Liver (tissue), 9 donors: Measurements from ENCODE around the gene PPM1D. TPM values are rescaled to one million over a fixed set of nuclear protein-coding genes. Genes with fewer than 3 reads are reported as not detected.

Experiments used
- DNase-seq: peaks from one replicate; pipeline ENCODE4 v3.0.0-alpha.2; 2017; ENCODE audit warnings: low spot score
- H3K27ac ChIP-seq, 2 donors: one replicate each; pipeline ENCODE4 v1.7.0; 2013; ENCODE audit warnings: inconsistent platforms in 2 of 2, low read length in 2 of 2, control low read depth in 1 of 2, low read depth in 1 of 2, mild to moderate bottlenecking in 1 of 2
- H3K27me3 ChIP-seq, 4 donors: one replicate each; pipeline versions ENCODE4 v1.6.1 to v1.7.0; 2013; ENCODE audit warnings: low read length in 3 of 4, inconsistent platforms in 1 of 4, mild to moderate bottlenecking in 1 of 4, moderate library complexity in 1 of 4; ENCODE audit not compliant: control insufficient read depth in 4 of 4, insufficient read depth in 4 of 4
- H3K36me3 ChIP-seq, 4 donors: one replicate each; pipeline versions ENCODE4 v1.6.1 to v1.7.0; 2013; ENCODE audit warnings: low read length in 3 of 4, mild to moderate bottlenecking in 3 of 4, low read depth in 1 of 4, moderate library complexity in 1 of 4; ENCODE audit not compliant: control insufficient read depth in 4 of 4, insufficient read depth in 3 of 4
- H3K4me1 ChIP-seq, 4 donors: one replicate each; pipeline versions ENCODE4 v1.6.1 to v1.7.0; 2013; ENCODE audit warnings: low read length in 3 of 4, mild to moderate bottlenecking in 3 of 4, moderate library complexity in 1 of 4; ENCODE audit not compliant: control insufficient read depth in 4 of 4, insufficient read depth in 4 of 4
- H3K4me3 ChIP-seq, 3 donors: one replicate each; pipeline versions ENCODE4 v1.6.1 to v1.7.0; 2013; ENCODE audit warnings: low read length in 3 of 3, control low read depth in 1 of 3, low read depth in 1 of 3, mild to moderate bottlenecking in 1 of 3
- H3K9ac ChIP-seq, 2 donors: one replicate each; pipeline ENCODE4 v1.7.0; 2013; ENCODE audit warnings: low read length in 2 of 2, mild to moderate bottlenecking in 2 of 2, moderate library complexity in 2 of 2, control low read depth in 1 of 2, low read depth in 1 of 2
- H3K9me3 ChIP-seq, 4 donors: one replicate each; pipeline versions ENCODE4 v1.6.1 to v1.7.0; 2013; ENCODE audit warnings: low read length in 3 of 4; ENCODE audit not compliant: control insufficient read depth in 4 of 4
- EGR1 ChIP-seq, 2 donors: IDR thresholded peaks; 2 replicates each; pipeline ENCODE4 v1.6.1; 2016 to 2018; ENCODE audit warnings: antibody characterized with exemption in 2 of 2, low read depth in 2 of 2
- FOXA1 ChIP-seq: IDR thresholded peaks from 2 replicates; pipeline ENCODE4 v1.6.1; 2016; ENCODE audit warnings: antibody characterized with exemption
- FOXA2 ChIP-seq: IDR thresholded peaks from 2 replicates; pipeline ENCODE4 v1.6.1; 2016; ENCODE audit warnings: antibody characterized with exemption
- GABPA ChIP-seq, 2 donors: IDR thresholded peaks in 1 of 2; conservative IDR thresholded peaks in 1 of 2; 2 replicates each; pipeline ENCODE4 v1.6.1; 2016; ENCODE audit warnings: antibody characterized with exemption in 2 of 2, mild to moderate bottlenecking in 1 of 2, moderate library complexity in 1 of 2
- HNF4A ChIP-seq, 2 donors: conservative IDR thresholded peaks; 2 replicates each; pipeline ENCODE4 v1.6.1; 2016; ENCODE audit warnings: antibody characterized with exemption in 2 of 2, mild to moderate bottlenecking in 2 of 2
- HNF4G ChIP-seq: IDR thresholded peaks from 2 replicates; pipeline ENCODE4 v1.6.1; 2016; ENCODE audit warnings: antibody characterized with exemption
- JUND ChIP-seq, 2 donors: IDR thresholded peaks; 2 replicates each; pipeline ENCODE4 v1.6.1; 2016; ENCODE audit warnings: antibody characterized with exemption in 2 of 2
- NR2F2 ChIP-seq: IDR thresholded peaks from 2 replicates; pipeline ENCODE4 v1.6.1; 2016; ENCODE audit warnings: antibody characterized with exemption
- RAD21 ChIP-seq, 2 donors: IDR thresholded peaks; 2 replicates each; pipeline ENCODE4 v1.6.1; 2016; ENCODE audit warnings: antibody characterized with exemption in 2 of 2, mild to moderate bottlenecking in 2 of 2
- RXRA ChIP-seq, 2 donors: IDR thresholded peaks; 2 replicates each; pipeline ENCODE4 v1.6.1; 2017 to 2018; ENCODE audit warnings: antibody characterized with exemption in 2 of 2, mild to moderate bottlenecking in 1 of 2
- SP1 ChIP-seq: IDR thresholded peaks from 2 replicates; pipeline ENCODE4 v1.6.1; 2018; ENCODE audit warnings: antibody characterized with exemption, mild to moderate bottlenecking
- TAF1 ChIP-seq: conservative IDR thresholded peaks from 2 replicates; pipeline ENCODE4 v1.6.1; 2016; ENCODE audit warnings: antibody characterized with exemption, mild to moderate bottlenecking
- YY1 ChIP-seq: IDR thresholded peaks from 2 replicates; pipeline ENCODE4 v1.6.1; 2016; ENCODE audit warnings: antibody characterized with exemption, mild to moderate bottlenecking
- WGBS: extraction: QIAGEN DNeasy Blood & Tissue Kit; methylation state at CpG from one replicate; pipeline ENCODE4 v1.1.7; 2013; 5-methylcytosine and 5-hydroxymethylcytosine counted together
- polyA plus RNA-seq, 2 donors: library from polyadenylated mRNA; stranded (reverse) in 1 of 2; unstranded in 1 of 2; fragments of 200-250 nt in 1 of 2; fragments of >200 nt in 1 of 2; fragmentation: Nextera tagmentation in 1 of 2; extraction: Ambion mirVana in 1 of 2; gene quantifications; one replicate each; pipeline versions ENCODE4 v1.2.1 to v1.2.3, GENCODE V29; 2013 to 2015
- total RNA-seq, 2 donors: library from RNA; depleted of rRNA; stranded (reverse); fragments of >200 nt; gene quantifications; one replicate each; pipeline ENCODE4 v1.2.3, GENCODE V29; 2014
- TF ChIP-seq, protein P1 (sequence below): IDR thresholded peaks from 2 replicates; pipeline ENCODE4 v1.6.1; 2016; ENCODE audit warnings: antibody characterized with exemption, mild to moderate bottlenecking
- TF ChIP-seq, protein P2 (sequence below): IDR thresholded peaks from 2 replicates; pipeline ENCODE4 v1.6.1; 2016; ENCODE audit warnings: antibody characterized with exemption
- TF ChIP-seq, protein P3 (sequence below): IDR thresholded peaks from 2 replicates; pipeline ENCODE4 v1.6.1; 2016; ENCODE audit warnings: antibody characterized with exemption
- TF ChIP-seq, protein P4 (sequence below): fragments of 150-350 bp; IDR thresholded peaks from 2 replicates; pipeline ENCODE4 v1.5.1; 2017; ENCODE audit warnings: improper control_type of control experiment, low read depth, low read length; ENCODE audit not compliant: missing input control
- donor health status: healthy.
- donor health status: healthy.
- donor health status: healthy.
- donor health status: healthy.
- donor health status: healthy.

PPM1D gene
- total and polyA plus RNA-seq, 4 donors = 2.0 to 8.7 (median 5.0) TPM

DNA sequence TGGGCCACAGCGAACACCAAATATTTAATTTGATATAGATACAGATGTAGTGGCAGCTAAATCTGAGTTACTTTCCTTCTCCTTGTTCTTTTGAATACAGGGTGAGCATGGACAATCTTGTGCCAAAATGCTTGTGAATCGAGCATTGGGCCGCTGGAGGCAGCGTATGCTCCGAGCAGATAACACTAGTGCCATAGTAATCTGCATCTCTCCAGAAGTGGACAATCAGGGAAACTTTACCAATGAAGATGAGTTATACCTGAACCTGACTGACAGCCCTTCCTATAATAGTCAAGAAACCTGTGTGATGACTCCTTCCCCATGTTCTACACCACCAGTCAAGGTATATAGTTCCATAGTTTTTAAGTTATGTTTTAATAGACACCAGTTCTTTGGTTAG is 56.5 kb downstream of the PPM1D start:
- peaks cover 0 to 4% (median 0%) of the 10 kb centered on the region in 4 donors for H3K36me3 ChIP-seq
- H3K9ac ChIP-seq = no peak overlapping the region
- no peaks in the 10 kb centered on the region for H3K9me3 ChIP-seq
- no peaks in the 10 kb centered on the region for H3K4me1 ChIP-seq
- no peak for DNase-seq
- no peak overlapping the region for H3K27ac ChIP-seq
- no peaks in the 10 kb centered on the region for H3K27me3 ChIP-seq
- no peak overlapping the region for H3K4me3 ChIP-seq
- WGBS = 96% methylated on average over 5 of the region's 5 CpGs
- no peak for TF ChIP-seq HNF4A (conservative IDR thresholded peaks at IDR 0.05)
- TF ChIP-seq FOXA2 = no peak
- no peak for TF ChIP-seq FOXA1
- TF ChIP-seq, protein P1, sequence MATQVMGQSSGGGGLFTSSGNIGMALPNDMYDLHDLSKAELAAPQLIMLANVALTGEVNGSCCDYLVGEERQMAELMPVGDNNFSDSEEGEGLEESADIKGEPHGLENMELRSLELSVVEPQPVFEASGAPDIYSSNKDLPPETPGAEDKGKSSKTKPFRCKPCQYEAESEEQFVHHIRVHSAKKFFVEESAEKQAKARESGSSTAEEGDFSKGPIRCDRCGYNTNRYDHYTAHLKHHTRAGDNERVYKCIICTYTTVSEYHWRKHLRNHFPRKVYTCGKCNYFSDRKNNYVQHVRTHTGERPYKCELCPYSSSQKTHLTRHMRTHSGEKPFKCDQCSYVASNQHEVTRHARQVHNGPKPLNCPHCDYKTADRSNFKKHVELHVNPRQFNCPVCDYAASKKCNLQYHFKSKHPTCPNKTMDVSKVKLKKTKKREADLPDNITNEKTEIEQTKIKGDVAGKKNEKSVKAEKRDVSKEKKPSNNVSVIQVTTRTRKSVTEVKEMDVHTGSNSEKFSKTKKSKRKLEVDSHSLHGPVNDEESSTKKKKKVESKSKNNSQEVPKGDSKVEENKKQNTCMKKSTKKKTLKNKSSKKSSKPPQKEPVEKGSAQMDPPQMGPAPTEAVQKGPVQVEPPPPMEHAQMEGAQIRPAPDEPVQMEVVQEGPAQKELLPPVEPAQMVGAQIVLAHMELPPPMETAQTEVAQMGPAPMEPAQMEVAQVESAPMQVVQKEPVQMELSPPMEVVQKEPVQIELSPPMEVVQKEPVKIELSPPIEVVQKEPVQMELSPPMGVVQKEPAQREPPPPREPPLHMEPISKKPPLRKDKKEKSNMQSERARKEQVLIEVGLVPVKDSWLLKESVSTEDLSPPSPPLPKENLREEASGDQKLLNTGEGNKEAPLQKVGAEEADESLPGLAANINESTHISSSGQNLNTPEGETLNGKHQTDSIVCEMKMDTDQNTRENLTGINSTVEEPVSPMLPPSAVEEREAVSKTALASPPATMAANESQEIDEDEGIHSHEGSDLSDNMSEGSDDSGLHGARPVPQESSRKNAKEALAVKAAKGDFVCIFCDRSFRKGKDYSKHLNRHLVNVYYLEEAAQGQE = no peak
- TF ChIP-seq JUND (IDR thresholded peaks at IDR 0.05) = no peak
- TF ChIP-seq SP1 = no peak
- no peak for TF ChIP-seq RXRA (IDR thresholded peaks at IDR 0.05)
- TF ChIP-seq NR2F2 = no peak
- TF ChIP-seq, protein P2, sequence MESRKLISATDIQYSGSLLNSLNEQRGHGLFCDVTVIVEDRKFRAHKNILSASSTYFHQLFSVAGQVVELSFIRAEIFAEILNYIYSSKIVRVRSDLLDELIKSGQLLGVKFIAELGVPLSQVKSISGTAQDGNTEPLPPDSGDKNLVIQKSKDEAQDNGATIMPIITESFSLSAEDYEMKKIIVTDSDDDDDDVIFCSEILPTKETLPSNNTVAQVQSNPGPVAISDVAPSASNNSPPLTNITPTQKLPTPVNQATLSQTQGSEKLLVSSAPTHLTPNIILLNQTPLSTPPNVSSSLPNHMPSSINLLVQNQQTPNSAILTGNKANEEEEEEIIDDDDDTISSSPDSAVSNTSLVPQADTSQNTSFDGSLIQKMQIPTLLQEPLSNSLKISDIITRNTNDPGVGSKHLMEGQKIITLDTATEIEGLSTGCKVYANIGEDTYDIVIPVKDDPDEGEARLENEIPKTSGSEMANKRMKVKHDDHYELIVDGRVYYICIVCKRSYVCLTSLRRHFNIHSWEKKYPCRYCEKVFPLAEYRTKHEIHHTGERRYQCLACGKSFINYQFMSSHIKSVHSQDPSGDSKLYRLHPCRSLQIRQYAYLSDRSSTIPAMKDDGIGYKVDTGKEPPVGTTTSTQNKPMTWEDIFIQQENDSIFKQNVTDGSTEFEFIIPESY = no peak
- TF ChIP-seq, protein P3, sequence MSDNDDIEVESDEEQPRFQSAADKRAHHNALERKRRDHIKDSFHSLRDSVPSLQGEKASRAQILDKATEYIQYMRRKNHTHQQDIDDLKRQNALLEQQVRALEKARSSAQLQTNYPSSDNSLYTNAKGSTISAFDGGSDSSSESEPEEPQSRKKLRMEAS = no peak
- TF ChIP-seq, protein P4, sequence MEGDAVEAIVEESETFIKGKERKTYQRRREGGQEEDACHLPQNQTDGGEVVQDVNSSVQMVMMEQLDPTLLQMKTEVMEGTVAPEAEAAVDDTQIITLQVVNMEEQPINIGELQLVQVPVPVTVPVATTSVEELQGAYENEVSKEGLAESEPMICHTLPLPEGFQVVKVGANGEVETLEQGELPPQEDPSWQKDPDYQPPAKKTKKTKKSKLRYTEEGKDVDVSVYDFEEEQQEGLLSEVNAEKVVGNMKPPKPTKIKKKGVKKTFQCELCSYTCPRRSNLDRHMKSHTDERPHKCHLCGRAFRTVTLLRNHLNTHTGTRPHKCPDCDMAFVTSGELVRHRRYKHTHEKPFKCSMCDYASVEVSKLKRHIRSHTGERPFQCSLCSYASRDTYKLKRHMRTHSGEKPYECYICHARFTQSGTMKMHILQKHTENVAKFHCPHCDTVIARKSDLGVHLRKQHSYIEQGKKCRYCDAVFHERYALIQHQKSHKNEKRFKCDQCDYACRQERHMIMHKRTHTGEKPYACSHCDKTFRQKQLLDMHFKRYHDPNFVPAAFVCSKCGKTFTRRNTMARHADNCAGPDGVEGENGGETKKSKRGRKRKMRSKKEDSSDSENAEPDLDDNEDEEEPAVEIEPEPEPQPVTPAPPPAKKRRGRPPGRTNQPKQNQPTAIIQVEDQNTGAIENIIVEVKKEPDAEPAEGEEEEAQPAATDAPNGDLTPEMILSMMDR = no peak
- TF ChIP-seq YY1 = no peak
- no peak for TF ChIP-seq GABPA (IDR thresholded peaks at IDR 0.05 in 1 of 2, conservative IDR thresholded peaks at IDR 0.05 in 1 of 2)
- TF ChIP-seq RAD21 (IDR thresholded peaks at IDR 0.05) = no peak
- no peak for TF ChIP-seq TAF1
- TF ChIP-seq EGR1 (IDR thresholded peaks at IDR 0.05; ENCODE audit: low read depth in 2 of 2) = no peak

DNA sequence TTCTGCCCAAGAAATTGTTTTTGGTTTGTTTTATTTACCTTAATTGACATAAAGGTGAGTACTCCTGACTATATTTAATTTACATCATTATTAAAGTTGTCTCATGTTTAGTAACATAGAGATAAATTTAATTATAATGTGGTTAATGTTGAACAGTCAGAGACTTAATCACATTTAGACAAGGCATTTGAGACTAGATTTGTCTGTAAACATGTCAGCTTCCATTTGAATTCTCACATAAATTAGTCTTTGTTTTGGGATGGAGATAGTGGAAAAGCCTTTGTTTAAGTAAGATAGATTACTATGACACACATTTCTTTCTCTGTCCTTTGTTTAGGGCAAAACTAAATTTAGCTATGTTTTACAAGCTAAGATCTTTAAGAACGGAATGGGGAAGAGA is 59.2 kb downstream of the PPM1D start:
- 85% methylated on average over 1 of the region's 1 CpG for WGBS
- Histone ChIP-seq H3K27me3 (no peaks in the 10 kb centered on the region), H3K36me3 (peaks cover 0 to 10% (median 7%) of the 10 kb centered on the region in 4 donors), H3K27ac (no peak overlapping the region), H3K4me3 (no peak overlapping the region), H3K9ac (no peak overlapping the region), H3K9me3 (no peaks in the 10 kb centered on the region), H3K4me1 (no peaks in the 10 kb centered on the region)
- DNase-seq = no peak
- TF ChIP-seq, protein P1 = no peak
- TF ChIP-seq SP1 (no peak), RXRA (IDR thresholded peaks at IDR 0.05) (no peak), JUND (IDR thresholded peaks at IDR 0.05) (no peak), HNF4G (no peak), FOXA1 (no peak)
- TF ChIP-seq, protein P2 = no peak
- TF ChIP-seq, protein P3 = no peak
